Measurements from ENCODE around the gene OSBPL6.
A peak's percentile ranks its signal among the peaks of the same experiment; 100 is the strongest.
"Not testable (repeated sequence)": the region's sequence is repeated elsewhere in the genome, so short reads cannot be mapped to it uniquely, and the experiment has no call there.

Gene OSBPL6

GRCh38 chr2:178367344-178367743 is 173.0 kb downstream of the OSBPL6 start:
- DNase-seq, result no peak

DNA sequence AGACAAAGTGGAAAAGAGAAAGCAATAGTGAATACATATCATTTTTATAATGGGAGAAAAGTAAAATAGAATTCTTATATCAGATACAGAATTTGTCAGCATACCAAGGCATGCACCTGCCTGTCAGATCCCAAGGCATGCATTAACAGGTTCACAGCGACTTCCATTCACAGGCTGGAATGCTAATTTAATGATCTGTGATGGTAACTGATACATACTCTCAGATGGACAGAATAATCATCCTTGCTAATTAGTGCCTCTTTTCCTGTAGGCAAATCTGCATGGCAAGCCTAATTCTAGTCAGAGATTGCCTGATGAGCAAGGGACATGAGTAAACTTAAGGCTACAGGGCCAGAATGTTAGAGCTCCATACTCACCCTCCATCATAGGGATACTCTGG is 180.6 kb downstream of the OSBPL6 start:
- DNase-seq, result no peak

DNA sequence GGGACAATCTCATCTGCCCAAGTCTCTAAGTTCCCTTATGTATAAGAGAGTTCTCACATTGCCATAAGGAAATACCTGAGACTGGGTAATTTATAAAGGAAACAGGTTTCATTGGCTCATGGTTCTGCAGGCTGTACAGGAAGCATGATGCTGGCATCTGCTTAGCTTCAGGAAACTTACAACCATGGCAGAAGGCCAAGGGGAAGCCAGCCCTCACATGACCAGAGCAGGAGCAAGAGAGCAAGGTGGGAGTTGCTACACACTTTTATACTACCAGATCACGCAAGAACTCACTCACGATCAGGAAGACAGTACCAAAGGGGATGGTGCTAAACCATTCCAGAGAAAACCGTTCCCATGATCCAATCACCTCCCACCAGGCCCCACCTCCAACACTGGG is 182.7 kb downstream of the OSBPL6 start:
- DNase-seq, result no peak

DNA sequence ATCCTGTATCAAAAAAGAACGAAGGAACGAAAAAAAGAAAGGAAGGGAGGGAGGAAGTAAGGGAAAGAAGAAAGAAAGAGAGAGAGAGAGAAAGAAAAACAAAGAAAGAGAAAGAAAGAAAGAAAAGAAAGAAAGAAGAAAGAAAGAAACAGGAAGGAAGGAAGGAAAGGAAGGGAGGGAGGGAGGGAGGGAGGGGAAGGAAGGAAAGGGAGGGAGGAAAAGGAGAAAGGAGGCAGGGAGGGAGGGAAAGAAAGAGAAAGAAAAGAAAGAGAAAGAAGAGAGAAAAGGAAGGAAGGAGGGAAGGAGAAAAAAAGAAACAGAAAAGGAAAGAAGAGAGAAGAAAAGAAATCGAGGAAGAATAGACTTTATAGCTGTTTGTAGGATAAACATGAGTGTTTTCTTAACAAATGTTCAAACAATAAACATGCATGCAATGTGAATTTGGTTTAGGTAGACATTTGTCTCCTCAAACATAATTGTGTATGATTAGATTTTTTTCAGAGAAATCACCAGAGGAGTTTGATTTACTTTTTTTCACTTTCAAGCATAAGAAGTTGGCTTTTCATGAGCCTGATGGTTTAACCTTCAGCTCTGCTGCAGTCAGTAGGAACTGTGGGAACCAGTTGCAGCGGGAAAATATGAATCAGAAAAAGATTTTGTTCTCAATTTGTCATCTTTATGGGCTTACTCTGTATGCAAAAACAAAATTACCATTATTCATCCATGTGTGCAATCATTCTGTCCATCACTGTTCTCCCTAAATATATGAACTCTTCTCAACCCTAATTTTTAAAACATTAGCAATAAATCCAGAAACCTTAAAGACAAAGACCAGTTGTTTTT is 185.1 kb downstream of the OSBPL6 start:
- no peak for DNase-seq

GRCh38 chr2:178380763-178381162 is 186.5 kb downstream of the OSBPL6 start:
- no peak for DNase-seq

DNA sequence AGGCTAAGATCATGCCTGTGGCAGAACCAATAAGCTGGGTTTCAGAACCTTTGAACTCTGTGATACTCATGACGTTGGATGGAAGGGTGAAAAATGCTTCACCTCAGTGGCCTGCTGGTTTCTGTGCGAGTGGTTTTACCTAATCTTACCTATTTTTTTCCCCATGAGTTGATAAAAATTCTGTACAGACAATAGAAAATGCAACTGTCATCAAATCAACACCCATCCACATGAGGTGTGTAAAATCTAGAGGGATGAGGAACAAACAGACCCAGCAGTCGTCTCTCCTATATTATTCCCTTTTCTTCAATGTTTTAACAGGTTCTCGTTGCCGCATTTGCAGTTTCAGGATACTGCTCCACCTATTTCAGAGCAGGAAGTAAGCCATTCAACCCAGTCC is 189.4 kb downstream of the OSBPL6 start:
- no peak for DNase-seq

GRCh38 chr2:178385595-178386148 is 191.4 kb downstream of the OSBPL6 start:
- no peak for DNase-seq

GRCh38 chr2:178386986-178387597 is 192.8 kb downstream of the OSBPL6 start:
- DNase-seq, result no peak

DNA sequence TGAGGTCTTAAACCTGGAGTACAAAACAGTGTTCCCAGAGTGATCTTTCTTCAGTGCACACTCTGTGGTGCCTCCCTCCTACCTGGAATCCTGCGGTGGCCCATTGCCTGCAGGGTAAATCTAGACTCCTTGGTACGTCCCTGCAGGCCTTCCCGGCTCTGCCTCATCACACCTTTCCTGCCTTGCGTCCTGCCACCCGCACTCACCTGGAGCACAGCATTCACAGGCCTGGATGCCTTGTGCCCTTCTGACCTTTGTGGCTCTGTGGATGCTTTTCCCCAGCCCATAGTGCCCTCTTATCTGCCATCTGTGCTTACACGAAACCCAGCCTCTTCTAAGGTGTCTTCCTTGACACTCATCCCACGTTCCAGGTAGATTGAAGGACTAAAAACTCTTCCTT is 194.0 kb downstream of the OSBPL6 start:
- DNase-seq, result no peak

GRCh38 chr2:178391701-178392100 is 197.4 kb downstream of the OSBPL6 start:
- DNase-seq, result no peak

DNA sequence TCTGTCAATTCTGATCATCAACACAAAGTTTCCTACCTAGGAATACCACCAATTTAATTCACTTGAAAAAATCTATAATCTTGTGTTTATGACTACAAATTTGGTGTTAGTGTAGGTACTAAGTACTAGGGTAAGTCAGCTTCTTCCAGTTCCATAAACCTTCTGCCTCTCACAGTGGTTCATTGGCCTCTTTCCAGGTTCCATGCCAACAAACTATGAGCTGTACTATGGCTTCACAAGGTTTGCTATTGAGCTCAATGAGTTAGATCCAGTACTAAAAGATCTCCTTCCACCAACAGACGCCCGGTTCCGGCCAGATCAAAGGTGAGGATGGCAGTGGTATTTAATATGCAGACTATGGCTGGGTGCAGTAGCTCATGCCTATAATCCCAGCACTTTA is 197.9 kb downstream of the OSBPL6 start:
- DNase-seq, result no peak

DNA sequence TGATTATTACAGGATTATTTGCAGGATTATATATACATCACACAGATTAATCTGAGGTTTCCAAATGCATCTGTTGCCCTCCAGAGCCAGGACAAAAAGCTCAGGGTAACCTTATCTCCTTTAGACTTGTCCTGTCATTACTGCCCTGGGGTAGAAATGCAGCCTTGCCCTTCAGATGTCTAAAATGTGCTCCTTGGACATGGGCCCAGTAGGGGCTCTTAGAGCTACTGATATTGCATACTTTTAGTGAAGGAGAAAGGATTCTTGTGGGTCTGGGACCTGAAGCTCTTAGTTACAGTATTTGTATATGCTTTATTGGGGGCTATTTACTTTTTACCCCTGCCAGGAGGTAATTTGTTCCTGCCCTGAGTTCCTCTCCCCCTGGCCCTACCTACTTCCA is 200.5 kb downstream of the OSBPL6 start:
- no peak for DNase-seq

GRCh38 chr2:178395295-178395694 is 201.0 kb downstream of the OSBPL6 start:
- DNase-seq, result no peak

- no peak for DNase-seq
Observed at GRCh38 chr2:178395941-178396570, 201.7 kb downstream of the OSBPL6 start.

- peak; percentile 70 for DNase-seq
Observed at GRCh38 chr2:178397002-178397605, 202.8 kb downstream of the OSBPL6 start.

- no peak for DNase-seq
Observed at GRCh38 chr2:178401994-178402437, 207.7 kb downstream of the OSBPL6 start.

DNA sequence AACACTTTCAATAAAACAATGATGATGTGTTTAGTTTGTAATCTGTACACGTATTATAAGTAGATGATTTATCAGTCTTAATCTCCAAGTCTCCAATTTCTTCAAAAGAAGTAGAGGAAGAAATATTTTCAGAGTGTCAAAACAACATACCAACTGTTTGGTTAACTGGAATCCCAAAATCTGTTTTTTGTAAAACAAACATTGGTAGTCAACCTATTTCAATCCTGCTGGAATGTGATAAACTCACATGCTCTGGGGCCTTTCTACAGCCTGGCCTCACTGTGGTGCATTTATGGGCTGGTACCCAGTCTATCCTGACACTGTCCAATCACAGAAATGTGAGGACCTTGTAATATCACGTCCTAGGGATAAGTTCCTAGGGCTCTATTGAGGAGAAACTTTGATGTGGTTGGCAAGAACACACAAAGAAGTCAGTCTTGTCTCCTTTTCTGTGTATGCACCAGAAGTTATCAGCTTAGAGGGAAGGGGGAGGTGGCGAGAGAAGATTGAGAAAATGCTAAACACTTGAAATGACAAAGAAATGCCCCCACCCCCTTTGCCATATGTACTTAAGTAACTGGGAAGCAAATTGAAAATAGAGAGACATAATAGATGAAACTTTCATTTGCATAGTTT is 209.5 kb downstream of the OSBPL6 start:
- no peak for DNase-seq

DNA sequence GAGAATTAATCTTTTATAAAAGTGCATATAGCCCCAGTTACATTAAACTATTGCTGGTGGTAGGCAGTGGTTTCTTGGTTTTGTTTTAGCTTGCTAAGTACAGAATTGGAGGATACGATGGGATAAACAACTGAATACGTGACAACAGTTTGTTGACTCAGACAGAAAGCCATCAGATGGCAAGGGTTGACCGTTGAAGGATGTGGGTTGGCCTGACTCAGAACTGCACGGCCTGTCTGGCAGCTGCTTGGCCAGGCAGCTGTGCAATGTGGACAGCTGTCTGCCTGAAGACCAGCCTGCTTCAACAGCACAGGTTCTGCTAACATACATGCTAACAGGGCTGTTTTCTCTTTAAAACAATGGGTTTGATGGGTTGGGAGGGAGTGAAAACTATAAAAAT is 210.1 kb downstream of the OSBPL6 start:
- DNase-seq, result peak; percentile 15

DNA sequence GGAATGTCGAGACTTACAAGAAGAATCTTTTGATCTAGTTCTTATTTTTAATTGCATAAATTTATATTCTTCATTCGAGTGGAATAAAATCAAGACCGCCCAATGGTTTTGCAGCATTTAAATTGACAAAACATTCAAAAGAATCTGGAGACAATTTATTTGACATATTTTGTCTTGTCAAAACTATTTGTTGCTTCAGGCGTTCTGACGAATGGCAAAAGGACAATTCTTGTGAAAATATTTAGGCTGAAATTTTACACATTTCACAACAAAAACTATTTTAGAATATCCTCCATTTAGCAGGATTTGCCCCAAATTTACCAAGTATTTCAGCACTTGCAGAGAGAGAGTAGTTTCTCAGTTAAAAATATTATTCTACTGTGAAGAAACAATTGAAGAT is 214.9 kb downstream of the OSBPL6 start:
- DNase-seq, result no peak

- peak; percentile 42 for DNase-seq
Observed at GRCh38 chr2:178412047-178412446, 217.7 kb downstream of the OSBPL6 start.

- DNase-seq, result not testable (repeated sequence)
Observed at GRCh38 chr2:178412453-178412852, 218.1 kb downstream of the OSBPL6 start.

GRCh38 chr2:178413472-178414265 is 219.4 kb downstream of the OSBPL6 start:
- DNase-seq, result peak; percentile 82
